Measurements from ENCODE around the gene SZRD1.

DNA sequence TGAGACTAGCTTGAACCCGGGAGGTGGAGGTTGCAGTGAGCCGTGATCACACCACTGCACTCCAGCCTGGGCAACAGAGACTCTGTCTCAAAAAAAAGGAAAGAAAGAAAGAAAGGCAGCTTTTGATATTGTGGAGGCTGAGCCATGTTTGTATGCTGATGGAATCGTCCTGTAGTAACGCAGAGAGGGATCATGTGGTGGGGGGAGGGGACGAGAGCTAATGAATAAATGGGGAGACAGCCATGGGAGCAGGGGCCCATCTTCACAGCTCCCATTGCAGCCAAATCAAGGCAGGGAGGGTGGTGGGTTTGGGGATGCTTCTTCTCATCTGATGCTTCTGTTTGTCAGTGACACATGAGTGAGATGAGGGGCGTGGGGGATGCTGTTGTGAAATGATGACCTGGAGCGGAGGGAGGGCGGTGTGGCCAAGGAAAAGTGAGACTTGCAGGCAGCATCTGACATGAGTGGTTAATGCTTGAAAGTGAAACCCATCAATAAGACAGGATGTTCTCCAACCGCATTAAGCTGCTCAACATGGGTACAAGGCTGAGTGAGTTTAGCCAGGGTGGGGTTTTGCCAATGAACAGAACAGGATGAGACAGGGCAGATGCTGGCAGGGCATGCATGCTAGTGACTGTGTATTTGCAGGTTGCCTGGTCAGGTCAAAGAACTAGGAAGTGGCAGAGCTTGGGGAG, 53.5 kb downstream of the SZRD1 start:
- TF ChIP-seq POLR2A (IDR thresholded peaks at IDR 0.05; ENCODE audit: low read depth, low read length) (no peak), POLR2AphosphoS5 (IDR thresholded peaks at IDR 0.05; ENCODE audit: insufficient read depth, low read depth, low read length) (no peak)
- TF ChIP-seq, protein P1, sequence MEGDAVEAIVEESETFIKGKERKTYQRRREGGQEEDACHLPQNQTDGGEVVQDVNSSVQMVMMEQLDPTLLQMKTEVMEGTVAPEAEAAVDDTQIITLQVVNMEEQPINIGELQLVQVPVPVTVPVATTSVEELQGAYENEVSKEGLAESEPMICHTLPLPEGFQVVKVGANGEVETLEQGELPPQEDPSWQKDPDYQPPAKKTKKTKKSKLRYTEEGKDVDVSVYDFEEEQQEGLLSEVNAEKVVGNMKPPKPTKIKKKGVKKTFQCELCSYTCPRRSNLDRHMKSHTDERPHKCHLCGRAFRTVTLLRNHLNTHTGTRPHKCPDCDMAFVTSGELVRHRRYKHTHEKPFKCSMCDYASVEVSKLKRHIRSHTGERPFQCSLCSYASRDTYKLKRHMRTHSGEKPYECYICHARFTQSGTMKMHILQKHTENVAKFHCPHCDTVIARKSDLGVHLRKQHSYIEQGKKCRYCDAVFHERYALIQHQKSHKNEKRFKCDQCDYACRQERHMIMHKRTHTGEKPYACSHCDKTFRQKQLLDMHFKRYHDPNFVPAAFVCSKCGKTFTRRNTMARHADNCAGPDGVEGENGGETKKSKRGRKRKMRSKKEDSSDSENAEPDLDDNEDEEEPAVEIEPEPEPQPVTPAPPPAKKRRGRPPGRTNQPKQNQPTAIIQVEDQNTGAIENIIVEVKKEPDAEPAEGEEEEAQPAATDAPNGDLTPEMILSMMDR (IDR thresholded peaks at IDR 0.05; ENCODE audit: extremely low read depth in 1 of 2, insufficient read depth in 1 of 2, low read depth in 1 of 2, low read length in 2 of 2) = no peak

Data from endothelial cell of umbilical vein (primary cell).